Measurements from ENCODE around the gene HAAO. TPM values are rescaled to one million over a fixed set of nuclear protein-coding genes. Genes with fewer than 3 reads are reported as not detected.
A peak's percentile ranks its signal among the peaks of the same experiment; 100 is the strongest.

HAAO gene
- total and polyA plus RNA-seq, 2 of the 13 experiments (the other 11 are each of a cell fraction or from before 2014, with no cell fraction given), result 36.1 to 42.7 TPM

DNA sequence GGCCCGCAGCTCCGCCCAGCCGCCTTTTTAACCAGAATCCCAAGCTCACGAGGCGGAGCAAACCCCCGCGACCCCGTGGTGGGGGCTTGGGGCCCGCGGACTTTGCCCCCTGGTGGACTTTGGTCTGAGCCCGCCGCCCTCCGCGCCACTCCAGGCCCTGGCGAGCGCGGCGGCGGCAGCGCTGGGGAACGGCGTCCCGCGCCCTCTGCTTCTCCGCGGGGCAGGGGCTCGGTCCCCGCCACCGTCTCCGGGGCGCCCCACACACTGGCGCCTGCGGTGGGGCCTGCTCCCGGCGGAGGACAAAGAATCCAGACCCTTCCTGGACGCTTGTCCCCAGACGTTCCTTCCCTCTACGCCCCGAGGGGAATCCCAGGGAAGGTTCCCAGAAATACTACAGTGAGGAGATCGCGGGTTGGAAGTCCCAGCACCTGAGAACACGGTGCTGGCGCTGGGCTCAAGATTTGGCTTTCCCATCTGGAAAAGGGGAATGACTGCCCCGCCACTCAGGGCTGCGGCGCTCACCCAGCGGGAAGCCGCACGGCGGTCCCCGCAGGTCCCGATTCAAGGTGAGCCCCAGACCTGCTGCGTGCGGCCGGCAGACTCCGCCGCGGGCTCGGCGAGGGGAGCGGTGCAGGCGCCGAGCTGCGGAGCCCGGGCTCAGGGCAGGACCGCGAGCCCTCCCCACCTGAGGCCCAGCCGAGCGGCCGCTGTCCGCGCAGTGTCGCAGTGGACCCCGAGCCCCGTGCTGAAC is at the start of gene HAAO (continued):
- TF ChIP-seq, protein P1, sequence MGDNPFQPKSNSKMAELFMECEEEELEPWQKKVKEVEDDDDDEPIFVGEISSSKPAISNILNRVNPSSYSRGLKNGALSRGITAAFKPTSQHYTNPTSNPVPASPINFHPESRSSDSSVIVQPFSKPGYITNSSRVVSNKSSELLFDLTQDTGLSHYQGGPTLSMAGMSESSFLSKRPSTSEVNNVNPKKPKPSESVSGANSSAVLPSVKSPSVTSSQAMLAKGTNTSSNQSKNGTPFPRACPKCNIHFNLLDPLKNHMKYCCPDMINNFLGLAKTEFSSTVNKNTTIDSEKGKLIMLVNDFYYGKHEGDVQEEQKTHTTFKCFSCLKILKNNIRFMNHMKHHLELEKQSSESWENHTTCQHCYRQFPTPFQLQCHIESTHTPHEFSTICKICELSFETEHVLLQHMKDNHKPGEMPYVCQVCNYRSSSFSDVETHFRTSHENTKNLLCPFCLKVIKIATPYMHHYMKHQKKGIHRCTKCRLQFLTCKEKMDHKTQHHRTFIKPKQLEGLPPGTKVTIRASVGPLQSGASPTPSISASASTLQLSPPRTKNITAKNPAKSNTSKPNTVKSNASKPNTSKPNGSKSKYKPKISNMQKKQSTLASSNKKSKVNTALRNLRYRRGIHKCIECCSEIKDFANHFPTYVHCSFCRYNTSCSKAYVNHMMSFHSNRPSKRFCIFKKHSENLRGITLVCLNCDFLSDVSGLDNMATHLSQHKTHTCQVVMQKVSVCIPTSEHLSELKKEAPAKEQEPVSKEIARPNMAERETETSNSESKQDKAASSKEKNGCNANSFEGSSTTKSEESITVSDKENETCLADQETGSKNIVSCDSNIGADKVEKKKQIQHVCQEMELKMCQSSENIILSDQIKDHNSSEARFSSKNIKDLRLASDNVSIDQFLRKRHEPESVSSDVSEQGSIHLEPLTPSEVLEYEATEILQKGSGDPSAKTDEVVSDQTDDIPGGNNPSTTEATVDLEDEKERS (CRISPR knock-in tag; IDR thresholded peaks at IDR 0.05), result peak; percentile 93; the same call in 1 of the 2 replicates
- TF ChIP-seq GPN1 (CRISPR knock-in tag; IDR thresholded peaks at IDR 0.05; ENCODE audit: borderline replicate concordance), result 0 out of 2 replicates have a peak, but pooled peaks have one; percentile 32
- TF ChIP-seq, protein P2, sequence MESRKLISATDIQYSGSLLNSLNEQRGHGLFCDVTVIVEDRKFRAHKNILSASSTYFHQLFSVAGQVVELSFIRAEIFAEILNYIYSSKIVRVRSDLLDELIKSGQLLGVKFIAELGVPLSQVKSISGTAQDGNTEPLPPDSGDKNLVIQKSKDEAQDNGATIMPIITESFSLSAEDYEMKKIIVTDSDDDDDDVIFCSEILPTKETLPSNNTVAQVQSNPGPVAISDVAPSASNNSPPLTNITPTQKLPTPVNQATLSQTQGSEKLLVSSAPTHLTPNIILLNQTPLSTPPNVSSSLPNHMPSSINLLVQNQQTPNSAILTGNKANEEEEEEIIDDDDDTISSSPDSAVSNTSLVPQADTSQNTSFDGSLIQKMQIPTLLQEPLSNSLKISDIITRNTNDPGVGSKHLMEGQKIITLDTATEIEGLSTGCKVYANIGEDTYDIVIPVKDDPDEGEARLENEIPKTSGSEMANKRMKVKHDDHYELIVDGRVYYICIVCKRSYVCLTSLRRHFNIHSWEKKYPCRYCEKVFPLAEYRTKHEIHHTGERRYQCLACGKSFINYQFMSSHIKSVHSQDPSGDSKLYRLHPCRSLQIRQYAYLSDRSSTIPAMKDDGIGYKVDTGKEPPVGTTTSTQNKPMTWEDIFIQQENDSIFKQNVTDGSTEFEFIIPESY (CRISPR knock-in tag; IDR thresholded peaks at IDR 0.05), result peak; percentile 64
- TF ChIP-seq BRD4 (CRISPR knock-in tag; IDR thresholded peaks at IDR 0.05), result peak; percentile 99
- TF ChIP-seq, protein P3, sequence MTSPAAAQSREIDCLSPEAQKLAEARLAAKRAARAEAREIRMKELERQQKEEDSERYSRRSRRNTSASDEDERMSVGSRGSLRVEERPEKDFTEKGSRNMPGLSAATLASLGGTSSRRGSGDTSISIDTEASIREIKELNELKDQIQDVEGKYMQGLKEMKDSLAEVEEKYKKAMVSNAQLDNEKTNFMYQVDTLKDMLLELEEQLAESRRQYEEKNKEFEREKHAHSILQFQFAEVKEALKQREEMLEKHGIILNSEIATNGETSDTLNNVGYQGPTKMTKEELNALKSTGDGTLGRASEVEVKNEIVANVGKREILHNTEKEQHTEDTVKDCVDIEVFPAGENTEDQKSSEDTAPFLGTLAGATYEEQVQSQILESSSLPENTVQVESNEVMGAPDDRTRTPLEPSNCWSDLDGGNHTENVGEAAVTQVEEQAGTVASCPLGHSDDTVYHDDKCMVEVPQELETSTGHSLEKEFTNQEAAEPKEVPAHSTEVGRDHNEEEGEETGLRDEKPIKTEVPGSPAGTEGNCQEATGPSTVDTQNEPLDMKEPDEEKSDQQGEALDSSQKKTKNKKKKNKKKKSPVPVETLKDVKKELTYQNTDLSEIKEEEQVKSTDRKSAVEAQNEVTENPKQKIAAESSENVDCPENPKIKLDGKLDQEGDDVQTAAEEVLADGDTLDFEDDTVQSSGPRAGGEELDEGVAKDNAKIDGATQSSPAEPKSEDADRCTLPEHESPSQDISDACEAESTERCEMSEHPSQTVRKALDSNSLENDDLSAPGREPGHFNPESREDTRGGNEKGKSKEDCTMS (CRISPR knock-in tag; conservative IDR thresholded peaks at IDR 0.05), result no peak
- TF ChIP-seq, protein P4, sequence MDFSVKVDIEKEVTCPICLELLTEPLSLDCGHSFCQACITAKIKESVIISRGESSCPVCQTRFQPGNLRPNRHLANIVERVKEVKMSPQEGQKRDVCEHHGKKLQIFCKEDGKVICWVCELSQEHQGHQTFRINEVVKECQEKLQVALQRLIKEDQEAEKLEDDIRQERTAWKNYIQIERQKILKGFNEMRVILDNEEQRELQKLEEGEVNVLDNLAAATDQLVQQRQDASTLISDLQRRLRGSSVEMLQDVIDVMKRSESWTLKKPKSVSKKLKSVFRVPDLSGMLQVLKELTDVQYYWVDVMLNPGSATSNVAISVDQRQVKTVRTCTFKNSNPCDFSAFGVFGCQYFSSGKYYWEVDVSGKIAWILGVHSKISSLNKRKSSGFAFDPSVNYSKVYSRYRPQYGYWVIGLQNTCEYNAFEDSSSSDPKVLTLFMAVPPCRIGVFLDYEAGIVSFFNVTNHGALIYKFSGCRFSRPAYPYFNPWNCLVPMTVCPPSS (IDR thresholded peaks at IDR 0.05), result no peak
- TF ChIP-seq CBX1 (IDR thresholded peaks at IDR 0.05; ENCODE audit: low read depth), result no peak
- peak; percentile 33; the same call in 1 of the 2 replicates for TF ChIP-seq HOXA7 (CRISPR knock-in tag; IDR thresholded peaks at IDR 0.05)
- TF ChIP-seq MZF1 (CRISPR knock-in tag; IDR thresholded peaks at IDR 0.05; ENCODE audit: borderline replicate concordance), result no peak
- TF ChIP-seq TCF12 (IDR thresholded peaks at IDR 0.05), result no peak
- TF ChIP-seq TCF12 (CRISPR knock-in tag; IDR thresholded peaks at IDR 0.05), result peak; percentile 97
- peak; percentile 98 for TF ChIP-seq DR1 (CRISPR knock-in tag; IDR thresholded peaks at IDR 0.05)
- TF ChIP-seq ZNF660 (CRISPR knock-in tag; IDR thresholded peaks at IDR 0.05; ENCODE audit: borderline replicate concordance, low read depth), result 0 out of 2 replicates have a peak, but pooled peaks have one; percentile 23
- TF ChIP-seq FOXM1 (CRISPR knock-in tag; IDR thresholded peaks at IDR 0.05), result peak; percentile 91
- TF ChIP-seq ZNF337 (CRISPR knock-in tag; IDR thresholded peaks at IDR 0.05; ENCODE audit: borderline replicate concordance, low read depth), result 0 out of 2 replicates have a peak, but pooled peaks have one; percentile 36
- peak; percentile 68 for TF ChIP-seq ONECUT2 (CRISPR knock-in tag; IDR thresholded peaks at IDR 0.05)
- TF ChIP-seq ZKSCAN8 (CRISPR knock-in tag; IDR thresholded peaks at IDR 0.05; ENCODE audit: borderline replicate concordance), result peak; percentile 88
- TF ChIP-seq RFX3 (CRISPR knock-in tag; IDR thresholded peaks at IDR 0.05), result peak; percentile 50; the same call in 1 of the 2 replicates
